H1 (cell line): ENCODE data around the gene RASEF. TPM values are rescaled to one million over a fixed set of nuclear protein-coding genes. Genes with fewer than 3 reads are reported as not detected.

Source experiments
- CTCF ChIA-PET: fragments of 300-600 bp; sonication (Branson Sonifier 250); formaldehyde crosslinking; loops from one replicate; lab custom pipeline; 2021; ENCODE audit not compliant: partially characterized antibody; lab: Charles Lee
- POLR2A ChIA-PET: fragments of 300-600 bp; sonication (Branson Sonifier 250); formaldehyde crosslinking; loops from one replicate; lab custom pipeline; 2021; ENCODE audit warnings: inconsistent platforms; ENCODE audit not compliant: partially characterized antibody; lab: Charles Lee
- DNase-seq, 2 experiments: peaks; one replicate each; pipeline versions ENCODE4 v3.0.0 to v3.0.0-alpha.2; 2010 to 2022; ENCODE audit warnings: low spot score in 2 of 2, low read depth in 1 of 2, mixed read lengths in 1 of 2
- FAIRE-seq: peaks from 2 replicates; lab custom pipeline; 2011; peaks lifted over from hg19 to GRCh38; lab: Jason Lieb, UNC
- H2AFZ ChIP-seq: 2 replicates; pipeline ENCODE4 v1.8.1; 2012; ENCODE audit warnings: low read length, inconsistent platforms
- H2AK5ac ChIP-seq: 2 replicates; pipeline ENCODE4 v1.6.1; 2013; ENCODE audit warnings: low read depth, low read length
- H2BK120ac ChIP-seq: replicated peaks from 2 replicates; pipeline ENCODE3; 2013; ENCODE audit warnings: low read depth, low read length, inconsistent platforms
- H2BK12ac ChIP-seq: 2 replicates; pipeline ENCODE4 v1.6.1; 2013; ENCODE audit warnings: low read depth, low read length
- H2BK15ac ChIP-seq: 2 replicates; pipeline ENCODE4 v1.6.1; 2013; ENCODE audit warnings: low read length
- H2BK20ac ChIP-seq: 2 replicates; pipeline ENCODE4 v1.6.1; 2013; ENCODE audit warnings: low read length
- H2BK5ac ChIP-seq: 2 replicates; pipeline ENCODE4 v1.6.1; 2013; ENCODE audit warnings: low read depth, low read length
- H3K14ac ChIP-seq: 2 replicates; pipeline ENCODE4 v1.6.1; 2013; ENCODE audit warnings: inconsistent platforms; ENCODE audit not compliant: insufficient read length
- H3K18ac ChIP-seq: 2 replicates; pipeline ENCODE4 v1.6.1; 2013; ENCODE audit warnings: low read length; ENCODE audit errors: extremely low read depth
- H3K23ac ChIP-seq: 2 replicates; pipeline ENCODE4 v1.6.1; 2013; ENCODE audit warnings: inconsistent platforms; ENCODE audit not compliant: insufficient read length
- H3K23me2 ChIP-seq: 2 replicates; pipeline ENCODE4 v1.6.1; 2013; ENCODE audit warnings: low read depth, low read length
- H3K27ac ChIP-seq: 2 replicates; pipeline ENCODE4 v1.6.1; 2011; ENCODE audit warnings: low read depth, low read length, inconsistent platforms
- H3K27me3 ChIP-seq, 4 experiments: replicated peaks in 1 of 4; 1 replicate in 1 of 4; 2 replicates in 3 of 4; pipeline versions ENCODE4 v1.6.1 to v1.8.1; 2011 to 2013; ENCODE audit warnings: low read length in 3 of 4, mild to moderate bottlenecking in 3 of 4, inconsistent platforms in 2 of 4, mixed read lengths in 2 of 4, moderate library complexity in 1 of 4; ENCODE audit not compliant: control insufficient read depth in 3 of 4, insufficient read depth in 3 of 4; ENCODE audit errors: extremely low read depth in 1 of 4
- H3K36me3 ChIP-seq, 4 experiments: 2 replicates each; pipeline versions ENCODE4 v1.6.1 to v1.8.1; 2011 to 2013; ENCODE audit warnings: mild to moderate bottlenecking in 4 of 4, low read length in 3 of 4, moderate library complexity in 2 of 4, control low read depth in 1 of 4, inconsistent platforms in 1 of 4; ENCODE audit not compliant: insufficient read depth in 4 of 4, control insufficient read depth in 2 of 4
- H3K4ac ChIP-seq: replicated peaks from 2 replicates; pipeline ENCODE3; 2013; ENCODE audit warnings: low read length, low read depth, mixed read lengths, inconsistent platforms; ENCODE audit not compliant: insufficient read length
- H3K4me1 ChIP-seq, 4 experiments: replicated peaks in 1 of 4; 1 replicate in 1 of 4; 2 replicates in 3 of 4; pipeline versions ENCODE4 v1.6.1 to v1.8.1; 2011 to 2013; ENCODE audit warnings: low read length in 3 of 4, inconsistent platforms in 2 of 4, mixed read lengths in 1 of 4; ENCODE audit not compliant: insufficient read depth in 4 of 4, control insufficient read depth in 3 of 4
- H3K4me2 ChIP-seq, 2 experiments: 2 replicates each; pipeline versions ENCODE4 v1.6.1 to v1.8.1; 2011 to 2013; ENCODE audit warnings: low read depth in 2 of 2, low read length in 2 of 2, control low read depth in 1 of 2, inconsistent platforms in 1 of 2, mild to moderate bottlenecking in 1 of 2; ENCODE audit not compliant: insufficient read depth in 1 of 2
- H3K4me3 ChIP-seq, 4 experiments: fragments of 200-600, 300-600 bp in 1 of 4; sonication (generic), shearing (Covaris generic), sonication (Bioruptor Twin) in 1 of 4; 2 replicates each; pipeline versions ENCODE4 v1.5.1 to v1.8.1; 2011 to 2016; ENCODE audit warnings: low read length in 4 of 4, low read depth in 3 of 4, control low read depth in 2 of 4, inconsistent platforms in 2 of 4, mild to moderate bottlenecking in 2 of 4, mixed read lengths in 1 of 4, moderate library complexity in 1 of 4; ENCODE audit not compliant: insufficient read depth in 2 of 4; ENCODE audit errors: extremely low read depth in 1 of 4
- H3K56ac ChIP-seq: replicated peaks from 2 replicates; pipeline ENCODE3; 2013; ENCODE audit warnings: low read depth, mild to moderate bottlenecking, mixed read lengths, low read length, inconsistent platforms; ENCODE audit not compliant: insufficient read length
- H3K79me1 ChIP-seq: 2 replicates; pipeline ENCODE4 v1.6.1; 2013; ENCODE audit warnings: low read depth, low read length, control low read depth
- H3K79me2 ChIP-seq, 2 experiments: 2 replicates each; pipeline versions ENCODE4 v1.6.1 to v1.8.1; 2012 to 2013; ENCODE audit warnings: low read length in 2 of 2, mild to moderate bottlenecking in 2 of 2, inconsistent platforms in 1 of 2; ENCODE audit not compliant: insufficient read depth in 2 of 2, control insufficient read depth in 1 of 2
- H3K9ac ChIP-seq, 4 experiments: replicated peaks in 1 of 4; 1 replicate in 1 of 4; 2 replicates in 3 of 4; pipeline versions ENCODE4 v1.6.1 to v1.8.1; 2011 to 2013; ENCODE audit warnings: low read depth in 3 of 4, low read length in 3 of 4, control low read depth in 2 of 4, mild to moderate bottlenecking in 2 of 4, moderate library complexity in 2 of 4, inconsistent platforms in 1 of 4; ENCODE audit errors: extremely low read depth in 1 of 4
- H3K9me3 ChIP-seq, 2 experiments: 2 replicates each; pipeline versions ENCODE4 v1.6.1 to v1.8.1; 2012 to 2013; ENCODE audit warnings: mild to moderate bottlenecking in 2 of 2, moderate library complexity in 2 of 2, control low read depth in 1 of 2, inconsistent platforms in 1 of 2, low read depth in 1 of 2, low read length in 1 of 2, mixed read lengths in 1 of 2; ENCODE audit not compliant: insufficient read depth in 2 of 2
- H4K20me1 ChIP-seq, 2 experiments: replicated peaks in 1 of 2; 2 replicates each; pipeline versions ENCODE3 to v1.8.1; 2011 to 2013; ENCODE audit warnings: inconsistent platforms in 2 of 2, low read length in 2 of 2, mild to moderate bottlenecking in 1 of 2; ENCODE audit not compliant: insufficient read depth in 2 of 2, control insufficient read depth in 1 of 2
- H4K5ac ChIP-seq: 2 replicates; pipeline ENCODE4 v1.6.1; 2013; ENCODE audit warnings: low read length, low read depth, mixed read lengths, inconsistent platforms; ENCODE audit not compliant: insufficient read length
- H4K8ac ChIP-seq: 2 replicates; pipeline ENCODE4 v1.8.0; 2013; ENCODE audit warnings: mild to moderate bottlenecking, moderate library complexity, low read length, inconsistent platforms; ENCODE audit not compliant: insufficient read depth; ENCODE audit errors: extremely low read depth
- H4K91ac ChIP-seq: replicated peaks from 2 replicates; pipeline ENCODE3; 2013; ENCODE audit warnings: low read length, mixed read lengths, inconsistent platforms; ENCODE audit not compliant: insufficient read length
- ASH2L ChIP-seq: fragments of 200-600, 300-600 bp; sonication (generic); IDR thresholded peaks from one replicate; pipeline ENCODE4 v1.7.1; 2017; ENCODE audit warnings: low read length
- ATF3 ChIP-seq: IDR thresholded peaks from 2 replicates; pipeline ENCODE4 v1.6.1; 2011; ENCODE audit warnings: low read depth, mild to moderate bottlenecking, low read length; ENCODE audit not compliant: insufficient read depth
- BCL11A ChIP-seq, 2 experiments: IDR thresholded peaks; one replicate each; pipeline ENCODE4 v1.6.1; 2011; ENCODE audit warnings: low read depth in 2 of 2, low read length in 2 of 2, mild to moderate bottlenecking in 2 of 2
- CBX8 ChIP-seq: fragments of 300-800, 300-1000 bp; sonication (generic); IDR thresholded peaks from 2 replicates; pipeline ENCODE4 v1.7.1; 2016; ENCODE audit warnings: low read depth, low read length, borderline replicate concordance
- GABPA ChIP-seq: IDR thresholded peaks from 2 replicates; pipeline ENCODE4 v1.6.1; 2011; ENCODE audit warnings: mild to moderate bottlenecking, low read length, moderate library complexity, borderline replicate concordance; ENCODE audit not compliant: insufficient read depth
- JUN ChIP-seq: IDR thresholded peaks from 2 replicates; pipeline ENCODE4 v1.6.1; 2011; ENCODE audit warnings: low read depth, mild to moderate bottlenecking, improper control_type of control experiment, low read length
- JUND ChIP-seq: IDR thresholded peaks from 2 replicates; pipeline ENCODE4 v1.6.1; 2011; ENCODE audit warnings: mild to moderate bottlenecking, improper control_type of control experiment, low read length
- KDM1A ChIP-seq: fragments of 200-600, 300-600 bp; sonication (generic); IDR thresholded peaks from 2 replicates; pipeline ENCODE4 v1.7.1; 2016; ENCODE audit warnings: mild to moderate bottlenecking, low read length, borderline replicate concordance
- MAFK ChIP-seq: IDR thresholded peaks from 2 replicates; pipeline ENCODE4 v1.6.1; 2012; ENCODE audit warnings: low read depth, mild to moderate bottlenecking, improper control_type of control experiment, low read length
- RXRA ChIP-seq: IDR thresholded peaks from 2 replicates; pipeline ENCODE4 v1.6.1; 2011; ENCODE audit warnings: low read depth, mild to moderate bottlenecking, low read length, moderate library complexity; ENCODE audit not compliant: insufficient read depth
- SIRT6 ChIP-seq: IDR thresholded peaks from one replicate; pipeline ENCODE4 v1.7.1; 2012; ENCODE audit warnings: low read length, inconsistent platforms
- TCF12 ChIP-seq: IDR thresholded peaks from 2 replicates; pipeline ENCODE4 v1.6.1; 2011; ENCODE audit warnings: low read depth, mild to moderate bottlenecking, low read length
- WGBS, 2 experiments: shearing (Covaris generic) in 1 of 2; methylation state at CpG; one replicate each; pipeline versions ENCODE4 v1.1.6 to v1.1.7; 2013 to 2015; ENCODE audit warnings: low lambda C conversion rate in 2 of 2, mixed read lengths in 2 of 2, inconsistent platforms in 1 of 2, low coverage in 1 of 2, missing lambda C conversion rate in 1 of 2; ENCODE audit not compliant: insufficient replicate concordance in 2 of 2, insufficient coverage in 1 of 2, insufficient read length in 1 of 2; ENCODE audit errors: extremely low coverage in 1 of 2, missing lambda C conversion rate in 1 of 2; 5-methylcytosine and 5-hydroxymethylcytosine counted together
- polyA plus RNA-seq, 7 experiments: library from polyadenylated mRNA; depleted of rRNA in 3 of 7; stranded (reverse) in 5 of 7; unstranded in 2 of 7; fragments of >200 nt in 5 of 7; fragments of 200-250 nt in 2 of 7; gene quantifications; 1 replicate in 5 of 7; 2 replicates in 1 of 7; 4 replicates in 1 of 7; pipeline versions ENCODE4 v1.2.1 to v1.2.3, GENCODE V29; 2011 to 2013; ENCODE audit warnings: missing spikeins in 2 of 7, mixed read lengths in 2 of 7
- total RNA-seq: library from RNA; stranded (reverse); fragmentation: NEBNext Ultra II Directional; extraction: Animal tissue kit (Norgen Biotek cat#: 25700); gene quantifications from 2 replicates; pipeline ENCODE4 v1.2.1, GENCODE V29; 2021
- TF ChIP-seq, protein P1 (sequence below): IDR thresholded peaks from 2 replicates; pipeline ENCODE4 v1.6.1; 2012; ENCODE audit warnings: inconsistent platforms

RASEF gene
- total and polyA plus RNA-seq, 2 of the 8 experiments (the other 6 are each of a cell fraction or from before 2014, with no cell fraction given): 1.1 to 4.6 TPM

DNA sequence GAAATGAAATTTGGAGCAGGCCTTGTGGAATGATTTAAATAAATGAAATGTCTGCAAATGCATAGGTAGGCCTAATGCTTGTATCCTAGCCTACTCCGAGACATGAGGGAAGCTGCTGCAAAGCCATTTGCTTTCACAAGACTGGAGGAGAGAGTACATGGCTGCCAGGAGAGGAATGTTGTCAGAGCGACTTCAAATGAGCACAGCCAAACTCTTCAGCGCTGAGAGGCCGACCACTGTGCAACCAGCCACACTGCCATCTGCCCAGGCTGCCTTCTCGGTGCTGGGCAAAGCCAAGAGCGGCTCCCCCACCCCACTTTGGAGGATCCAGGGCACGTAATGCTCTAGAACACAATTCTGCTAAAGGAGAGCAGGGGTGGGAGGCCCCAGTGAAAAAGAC is 122.6 kb downstream of the RASEF start:
- H3K27me3 ChIP-seq: no peaks in the 10 kb centered on the region
- 0 out of 2 replicates have a peak overlapping the region, but pooled peaks have one; percentile 29 for H2AFZ ChIP-seq
- H3K9ac ChIP-seq: no peak overlapping the region
- WGBS, 2 experiments: 89% methylated on average over 7 of the region's 7 CpGs; no CpG with 5 or more reads in 1 of the 2 experiments
- no peaks in the 10 kb centered on the region for H3K4me1 ChIP-seq
- no peak overlapping the region for H2BK120ac ChIP-seq
- no peak overlapping the region for H4K8ac ChIP-seq
- no peak overlapping the region for H3K4me2 ChIP-seq
- no peaks in the 10 kb centered on the region for H3K9me3 ChIP-seq
- CTCF ChIA-PET: interaction anchor here (0.9 to 1.2 kb wide), 3 partner anchors 9 to 334 kb away, joined by 3 read pairs; no protein-coding TSS in a partner anchor
- no peak overlapping the region for H4K91ac ChIP-seq
- DNase-seq: no peak
- no peaks in the 10 kb centered on the region for H3K79me2 ChIP-seq
- H3K27ac ChIP-seq: no peak overlapping the region
- no peak overlapping the region for H2BK12ac ChIP-seq
- no peak for TF ChIP-seq MAFK
- TF ChIP-seq SIRT6: no peak
- no peak for TF ChIP-seq TCF12
- TF ChIP-seq, protein P1, sequence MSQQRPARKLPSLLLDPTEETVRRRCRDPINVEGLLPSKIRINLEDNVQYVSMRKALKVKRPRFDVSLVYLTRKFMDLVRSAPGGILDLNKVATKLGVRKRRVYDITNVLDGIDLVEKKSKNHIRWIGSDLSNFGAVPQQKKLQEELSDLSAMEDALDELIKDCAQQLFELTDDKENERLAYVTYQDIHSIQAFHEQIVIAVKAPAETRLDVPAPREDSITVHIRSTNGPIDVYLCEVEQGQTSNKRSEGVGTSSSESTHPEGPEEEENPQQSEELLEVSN: no peak
- TF ChIP-seq ASH2L: no peak
- no peak for TF ChIP-seq BCL11A (IDR thresholded peaks at IDR 0.05; ENCODE audit: low read depth in 2 of 2, low read length in 2 of 2)
- TF ChIP-seq RXRA: no peak
- no peak for TF ChIP-seq CBX8
- no peak for TF ChIP-seq ATF3
- no peak for TF ChIP-seq JUND
- TF ChIP-seq JUN: no peak
- TF ChIP-seq KDM1A: no peak
- TF ChIP-seq GABPA: no peak
- TF ChIP-seq, all 59 proteins: peak for 0
- Histone ChIP-seq H3K23me2 (no peaks in the 10 kb centered on the region), H2BK20ac (no peak overlapping the region), H3K14ac (no peak overlapping the region), H3K4me3 (no peak overlapping the region), H4K5ac (no peak overlapping the region), H2BK5ac (no peak overlapping the region), H3K56ac (no peak overlapping the region), H2AK5ac (no peak overlapping the region), H3K4ac (no peak overlapping the region), H3K79me1 (no peaks in the 10 kb centered on the region), H4K20me1 (no peaks in the 10 kb centered on the region), H2BK15ac (no peak overlapping the region), H3K18ac (no peak overlapping the region), H3K36me3 (no peaks in the 10 kb centered on the region), H3K23ac (no peak overlapping the region)
- POLR2A ChIA-PET: no interaction called here
- no peak for FAIRE-seq
